Dedifferentiated amniotic fluid mesenchymal stem cell (primary cell): ENCODE results near the gene TOX2.
A peak's percentile ranks its signal among the peaks of the same experiment; 100 is the strongest.

Source experiments
- DNase-seq: peaks from one replicate; pipeline ENCODE4 v3.0.0-alpha.2; 2016; ENCODE audit errors: extremely low spot score

Gene TOX2

DNA sequence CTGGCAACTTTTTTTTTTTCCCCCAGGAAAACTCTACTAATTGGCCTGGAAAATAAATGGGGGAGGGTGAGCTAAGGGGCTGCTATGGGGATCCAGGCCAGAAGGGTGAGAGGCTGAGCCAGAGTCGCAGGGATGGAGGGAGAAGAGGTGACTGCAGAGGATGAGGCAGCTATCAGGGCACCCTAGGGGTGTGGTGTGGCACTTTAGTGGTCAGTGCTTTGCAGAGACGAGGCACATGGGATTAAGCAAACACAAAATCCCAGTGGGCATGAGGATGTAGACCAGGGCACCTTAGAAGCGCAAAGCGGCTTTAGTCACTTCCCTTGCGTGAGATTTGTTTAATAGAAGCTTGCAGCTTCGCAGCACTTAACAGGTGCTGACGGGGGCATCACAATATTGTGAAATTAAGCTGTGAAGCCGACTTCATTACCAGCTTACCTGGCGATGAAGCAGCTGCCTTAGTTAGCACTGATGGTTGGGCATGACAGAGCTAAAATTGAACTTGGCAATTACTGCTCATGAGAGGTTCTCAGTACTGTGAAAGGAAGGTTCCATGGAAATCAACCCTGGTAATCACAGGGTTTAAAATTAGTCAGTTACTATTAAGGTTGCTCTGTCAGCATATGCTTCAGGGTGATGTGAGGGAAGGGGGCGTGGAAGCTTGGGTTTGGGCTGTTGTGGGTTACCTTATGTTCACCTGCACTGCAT lies 26.0 kb downstream of the TOX2 start:
- no peak for DNase-seq

DNA sequence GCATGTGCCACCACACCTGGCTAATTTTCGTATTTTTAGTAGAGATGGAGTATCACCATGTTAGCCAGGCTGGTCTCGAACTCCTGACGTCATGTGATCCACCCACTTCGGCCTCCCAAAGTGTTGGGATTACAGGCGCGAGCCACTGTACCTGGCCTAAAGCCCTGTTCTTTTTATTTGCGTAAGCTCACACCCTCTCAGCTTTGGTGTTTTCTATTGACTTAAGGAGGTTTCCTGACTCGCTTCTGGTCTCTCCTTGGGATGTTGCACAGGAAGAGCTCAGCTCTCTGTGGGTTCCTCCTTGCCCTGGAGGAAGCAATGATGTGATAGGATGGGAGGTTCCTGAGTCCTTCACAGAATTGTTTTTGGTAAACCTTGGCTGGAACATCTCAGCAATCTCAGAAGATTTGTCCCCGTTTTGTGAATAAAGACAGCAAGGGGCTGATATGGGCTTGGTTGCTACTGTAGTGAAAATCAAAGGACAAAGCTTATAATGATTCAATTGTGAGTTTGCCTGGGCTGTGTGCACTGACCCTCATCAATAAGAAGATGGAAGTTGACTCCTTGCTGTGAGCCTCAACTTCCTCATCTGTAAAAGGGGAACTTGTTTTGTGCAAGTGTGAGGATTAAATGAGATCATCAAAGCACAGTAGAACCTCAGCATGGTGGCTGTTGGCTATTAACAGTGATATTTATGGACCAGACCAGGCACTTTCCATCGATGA lies 27.0 kb downstream of the TOX2 start:
- no peak for DNase-seq

GRCh38 chr20:43942201-43942590 lies 27.5 kb downstream of the TOX2 start:
- no peak for DNase-seq

DNA sequence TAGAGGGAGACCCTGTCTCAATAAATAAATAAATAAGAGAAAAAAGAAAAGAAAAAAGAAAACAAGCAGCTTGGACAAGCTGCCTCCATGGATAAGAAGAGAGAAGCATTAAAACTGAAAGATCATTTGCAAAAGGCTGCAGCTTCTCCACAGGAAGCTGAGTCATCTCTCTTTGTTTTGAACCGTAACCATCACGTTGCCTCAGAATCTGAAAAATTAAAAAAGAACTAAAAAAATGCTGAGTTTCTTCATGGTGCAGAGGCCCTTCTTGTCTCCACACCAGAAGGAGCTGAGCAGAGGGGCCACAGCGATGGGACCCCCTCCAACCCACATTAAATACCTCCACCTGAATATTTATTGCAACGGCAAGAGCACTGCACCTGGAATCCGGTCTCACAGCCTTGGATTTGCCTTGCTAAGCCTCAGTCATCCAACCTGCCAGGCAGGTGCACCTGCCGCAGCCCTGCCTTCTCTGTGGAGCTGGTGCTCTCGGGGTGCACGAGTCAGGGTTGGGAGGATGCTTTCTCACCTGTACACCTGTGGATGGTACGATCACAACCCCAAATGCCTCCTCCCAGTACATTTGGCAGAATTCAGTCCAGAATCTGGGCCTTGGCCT lies 28.1 kb downstream of the TOX2 start:
- DNase-seq: peak; percentile 73

DNA sequence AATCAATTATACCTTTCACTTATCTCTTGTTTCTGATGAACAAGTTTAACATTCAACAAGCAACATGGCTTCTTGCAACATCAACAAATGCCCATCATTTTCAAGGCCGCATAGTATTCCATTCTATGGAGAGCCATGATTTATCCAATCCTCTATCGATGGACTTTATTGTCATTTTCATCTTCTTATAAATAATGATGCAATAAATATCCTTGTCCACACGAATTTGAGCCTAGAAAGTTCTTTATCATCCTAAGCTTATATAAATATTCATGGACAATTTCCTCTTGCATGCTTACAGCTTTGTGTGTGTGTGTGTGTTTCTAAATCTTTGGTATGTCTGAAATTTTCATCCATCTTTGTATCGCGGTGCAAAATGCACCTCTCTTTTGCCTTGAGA lies 29.1 kb downstream of the TOX2 start:
- DNase-seq: no peak

GRCh38 chr20:43944653-43945235 lies 30.1 kb downstream of the TOX2 start:
- no peak for DNase-seq

DNA sequence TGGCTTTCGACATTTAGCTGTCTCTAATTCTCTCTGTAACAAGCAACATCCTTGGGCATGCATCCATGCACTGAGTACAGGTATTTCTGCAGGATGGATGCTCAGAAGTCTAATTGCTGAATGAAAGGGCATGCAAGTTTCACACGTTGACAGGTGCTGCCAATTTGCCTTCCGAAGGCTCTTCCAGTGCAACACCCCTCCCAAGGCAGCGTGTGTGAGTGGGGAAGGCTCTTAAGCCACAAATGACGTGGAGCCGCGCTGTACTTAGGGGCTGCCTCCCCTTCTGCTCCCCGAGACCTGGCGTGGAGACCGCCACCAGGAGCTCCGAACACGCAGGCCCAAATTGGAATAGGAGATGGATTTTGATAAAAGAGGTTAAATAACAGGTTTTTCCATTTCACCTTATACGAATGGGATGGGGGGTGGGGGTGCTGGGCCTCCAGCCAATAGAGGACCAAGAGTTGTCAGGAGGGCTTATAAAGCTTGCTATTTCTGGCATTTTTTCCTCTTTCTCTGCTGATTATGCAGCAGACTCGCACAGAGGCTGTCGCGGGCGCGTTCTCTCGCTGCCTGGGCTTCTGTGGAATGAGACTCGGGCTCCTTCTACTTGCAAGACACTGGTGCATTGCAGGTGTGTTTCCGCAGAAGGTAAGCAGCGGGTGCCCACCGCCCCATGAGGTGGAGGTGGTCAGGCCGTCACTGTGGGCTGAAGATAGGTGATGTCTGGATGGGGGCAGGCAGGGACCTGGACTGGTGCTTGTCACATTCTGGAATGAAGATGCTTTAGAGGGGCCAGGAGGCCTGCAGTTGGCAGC lies 30.9 kb downstream of the TOX2 start:
- no peak for DNase-seq

DNA sequence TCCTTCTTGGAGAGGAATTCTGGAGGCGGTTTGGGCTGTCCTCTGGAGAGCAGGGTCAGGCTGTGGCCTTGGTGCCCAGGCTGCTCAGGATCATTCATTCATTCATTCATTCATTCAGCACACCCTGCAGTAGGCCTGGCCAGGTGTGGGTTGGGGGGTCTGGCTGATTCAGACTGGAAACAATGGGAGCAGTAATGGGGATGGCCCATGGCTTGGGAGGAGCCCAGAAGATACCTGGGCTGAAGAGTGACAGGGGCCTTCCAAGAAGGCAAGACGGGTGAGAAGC lies 31.5 kb downstream of the TOX2 start:
- DNase-seq: no peak

- DNase-seq: no peak
Observed at GRCh38 chr20:43946659-43947315, 32.1 kb downstream of the TOX2 start.

DNA sequence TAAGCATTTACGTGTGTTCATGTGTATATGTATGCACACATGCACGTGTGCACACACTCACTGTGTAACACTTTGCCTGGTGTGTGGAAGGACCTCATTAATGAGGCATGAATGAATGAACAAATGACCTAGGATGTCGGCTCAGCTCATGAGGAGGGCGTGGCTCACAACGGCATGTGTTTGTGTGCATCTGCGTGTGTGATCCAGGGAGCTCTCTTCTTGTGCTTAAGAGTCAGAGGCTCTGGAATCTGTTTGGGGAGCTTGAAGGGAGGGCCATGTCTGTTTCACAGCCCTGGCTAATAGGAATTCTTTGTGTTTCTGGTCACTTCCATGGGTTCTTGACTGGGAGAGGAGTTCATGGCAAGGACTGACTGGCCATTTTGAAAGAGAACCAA lies 32.7 kb downstream of the TOX2 start:
- no peak for DNase-seq

DNA sequence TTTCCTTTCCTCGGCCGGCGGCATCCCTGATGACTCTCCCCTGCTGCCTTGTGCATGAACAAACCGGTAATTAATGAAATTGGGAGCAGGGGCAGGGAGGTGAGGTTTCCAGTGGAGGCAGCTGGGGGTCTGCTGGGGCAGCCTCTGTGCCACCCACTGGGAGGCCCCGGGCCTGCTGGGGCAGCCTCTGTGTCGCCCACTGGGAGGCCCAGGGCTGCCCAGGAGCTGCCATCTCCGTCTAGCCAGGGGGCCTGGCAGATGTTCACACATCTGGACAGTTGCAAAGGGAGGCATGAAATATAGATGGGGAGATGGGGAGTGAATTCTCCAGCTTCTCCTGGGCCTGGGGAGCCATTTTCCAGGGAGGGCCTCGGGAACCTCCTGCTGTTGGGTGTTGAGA lies 33.8 kb downstream of the TOX2 start:
- no peak for DNase-seq

- DNase-seq: no peak
Observed at GRCh38 chr20:43949248-43949647, 34.6 kb downstream of the TOX2 start.

- no peak for DNase-seq
Observed at GRCh38 chr20:43949741-43950618, 35.3 kb downstream of the TOX2 start.

- DNase-seq: no peak
Observed at GRCh38 chr20:43953919-43954592, 39.4 kb downstream of the TOX2 start.

DNA sequence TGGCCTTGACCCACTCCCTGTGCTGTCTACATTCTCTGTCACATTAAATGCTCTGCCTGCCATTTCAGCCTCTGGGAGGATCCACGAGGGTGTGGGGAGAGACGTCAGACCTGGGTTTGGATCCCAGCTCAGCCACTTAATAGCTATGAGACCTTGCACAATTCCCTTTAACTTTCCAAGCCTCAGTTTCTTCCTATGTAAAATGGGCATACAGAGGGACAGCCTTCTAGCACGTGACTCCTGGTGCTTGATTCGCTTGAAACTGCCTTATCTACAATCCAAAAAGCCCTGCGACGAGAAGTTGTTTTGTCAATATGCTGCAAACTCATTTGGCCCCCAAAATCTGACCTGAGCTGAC lies 40.0 kb downstream of the TOX2 start:
- no peak for DNase-seq

- DNase-seq: peak; percentile 61
Observed at GRCh38 chr20:43955062-43955749, 40.6 kb downstream of the TOX2 start.

DNA sequence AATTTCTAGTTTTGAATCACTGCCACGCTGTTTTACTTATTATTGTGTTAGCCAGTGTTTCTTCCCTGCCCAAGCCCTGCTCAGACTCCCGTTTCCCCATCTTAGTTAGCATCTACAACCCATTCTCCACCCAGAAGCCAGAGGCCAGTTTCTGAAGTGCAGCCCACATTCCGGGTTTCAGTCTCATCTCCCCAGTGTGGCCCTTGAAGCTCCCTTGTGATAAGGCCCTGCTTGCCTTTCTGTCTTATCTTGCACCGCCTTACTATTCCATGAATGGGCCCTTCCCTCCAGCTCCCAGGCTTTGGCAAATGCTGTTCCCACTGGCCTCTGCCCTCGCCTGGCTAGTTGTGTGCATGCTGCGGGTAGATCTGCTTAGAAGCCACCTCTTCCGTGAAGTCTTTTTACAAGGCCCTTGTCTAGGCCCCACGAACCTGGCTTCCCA lies 41.1 kb downstream of the TOX2 start:
- no peak for DNase-seq

- DNase-seq: no peak
Observed at GRCh38 chr20:43957392-43957791, 42.7 kb downstream of the TOX2 start.

- no peak for DNase-seq
Observed at GRCh38 chr20:43958626-43959025, 44.0 kb downstream of the TOX2 start.
